Cerebellar cortex (tissue), 1 donor: ENCODE results near the gene FRMD1.
"Not testable (repeated sequence)": the region's sequence is repeated elsewhere in the genome, so short reads cannot be mapped to it uniquely, and the experiment has no call there.

Source experiments
- DNase-seq: peaks from one replicate; pipeline ENCODE4 v3.0.0-alpha.2; 2015; ENCODE audit warnings: low spot score

The FRMD1 gene

GRCh38 chr6:168078175-168078942, 653 bp downstream of the FRMD1 start:
- DNase-seq, result no peak

GRCh38 chr6:168077401-168077800, 1.6 kb downstream of the FRMD1 start:
- not testable (repeated sequence) for DNase-seq

- no peak for DNase-seq
Measured at GRCh38 chr6:168075787-168076202, 3.2 kb downstream of the FRMD1 start.

GRCh38 chr6:168075216-168075615, 3.8 kb downstream of the FRMD1 start:
- DNase-seq, result no peak

- DNase-seq, result no peak
Measured at GRCh38 chr6:168073937-168074730, 4.9 kb downstream of the FRMD1 start.

GRCh38 chr6:168072730-168073129, 6.3 kb downstream of the FRMD1 start:
- DNase-seq, result no peak

- DNase-seq, result no peak
Measured at GRCh38 chr6:168072261-168072660, 6.8 kb downstream of the FRMD1 start.

- DNase-seq, result no peak
Measured at GRCh38 chr6:168071620-168072019, 7.4 kb downstream of the FRMD1 start.

GRCh38 chr6:168070804-168071203, 8.2 kb downstream of the FRMD1 start:
- DNase-seq, result no peak

GRCh38 chr6:168067081-168067759, 11.8 kb downstream of the FRMD1 start:
- DNase-seq, result no peak

- no peak for DNase-seq
Measured at GRCh38 chr6:168064226-168064807, 14.7 kb downstream of the FRMD1 start.

GRCh38 chr6:168063431-168063830, 15.6 kb downstream of the FRMD1 start:
- DNase-seq, result no peak

GRCh38 chr6:168062346-168063289, 16.4 kb downstream of the FRMD1 start:
- no peak for DNase-seq

- DNase-seq, result no peak
Measured at GRCh38 chr6:168061269-168062210, 17.5 kb downstream of the FRMD1 start.

GRCh38 chr6:168060521-168060931, 18.5 kb downstream of the FRMD1 start:
- peak; percentile 45 for DNase-seq

GRCh38 chr6:168058691-168059551, 20.1 kb downstream of the FRMD1 start:
- DNase-seq, result no peak

- no peak for DNase-seq
Measured at GRCh38 chr6:168057836-168058235, 21.2 kb downstream of the FRMD1 start.

GRCh38 chr6:168056892-168057527, 22.0 kb downstream of the FRMD1 start:
- no peak for DNase-seq
